ENCODE data around the gene TMOD1. TPM values are rescaled to one million over a fixed set of nuclear protein-coding genes. Genes with fewer than 3 reads are reported as not detected.
A peak's percentile ranks its signal among the peaks of the same experiment; 100 is the strongest.

The TMOD1 gene
- total RNA-seq, 1 donor from 2014 or later, result 0.91 TPM

GRCh38 chr9:97555164-97555563 lies 53.7 kb downstream of the TMOD1 start:
- Mint-ChIP-seq H3K27ac (no peak overlapping the region), H3K9me3 (no peaks in the 10 kb centered on the region), H3K36me3 (ENCODE audit: low read depth) (no peaks in the 10 kb centered on the region), H3K27me3 (peaks cover 31% of the 10 kb centered on the region), H3K4me1 (peaks cover 10% of the 10 kb centered on the region), H3K4me3 (no peak overlapping the region)
- DNase-seq, result no peak
- intact Hi-C loops (cut with micrococcal nuclease), result no loop called here

GRCh38 chr9:97556036-97556720 lies 54.7 kb downstream of the TMOD1 start:
- H3K9me3 Mint-ChIP-seq, result no peaks in the 10 kb centered on the region
- H3K36me3 Mint-ChIP-seq (ENCODE audit: low read depth), result no peaks in the 10 kb centered on the region
- H3K4me1 Mint-ChIP-seq, result peaks cover 10% of the 10 kb centered on the region
- H3K27me3 Mint-ChIP-seq, result peaks cover 30% of the 10 kb centered on the region
- intact Hi-C loops (cut with micrococcal nuclease), result no loop called here
- H3K4me3 Mint-ChIP-seq, result no peak overlapping the region
- H3K27ac Mint-ChIP-seq, result no peak overlapping the region
- no peak for DNase-seq

- H3K27me3 Mint-ChIP-seq, result peaks cover 31% of the 10 kb centered on the region
- intact Hi-C loops (cut with micrococcal nuclease), result no loop called here
Observed at GRCh38 chr9:97556721-97557605, 55.5 kb downstream of the TMOD1 start.

GRCh38 chr9:97557606-97558095 lies 56.2 kb downstream of the TMOD1 start:
- peaks cover 29% of the 10 kb centered on the region for H3K27me3 Mint-ChIP-seq
- no peaks in the 10 kb centered on the region for H3K36me3 Mint-ChIP-seq (ENCODE audit: low read depth)
- no peak for DNase-seq
- peaks cover 10% of the 10 kb centered on the region for H3K4me1 Mint-ChIP-seq
- no peaks in the 10 kb centered on the region for H3K9me3 Mint-ChIP-seq
- H3K4me3 Mint-ChIP-seq, result no peak overlapping the region
- intact Hi-C loops (cut with micrococcal nuclease), result no loop called here
- no peak overlapping the region for H3K27ac Mint-ChIP-seq

More at GRCh38 chr9:97556721-97557605, 55.5 kb downstream of the TMOD1 start:
- DNase-seq, result no peak
- Mint-ChIP-seq H3K4me1 (peaks cover 10% of the 10 kb centered on the region), H3K36me3 (ENCODE audit: low read depth) (no peaks in the 10 kb centered on the region), H3K4me3 (no peak overlapping the region), H3K9me3 (no peaks in the 10 kb centered on the region), H3K27ac (no peak overlapping the region)

GRCh38 chr9:97558701-97559101 lies 57.2 kb downstream of the TMOD1 start:
- H3K4me3 Mint-ChIP-seq, result peak overlapping the region; percentile 52
- H3K4me1 Mint-ChIP-seq, result peaks cover 10% of the 10 kb centered on the region
- intact Hi-C loops (cut with micrococcal nuclease), result no loop called here
- peaks cover 26% of the 10 kb centered on the region for H3K27me3 Mint-ChIP-seq
- H3K27ac Mint-ChIP-seq, result peak overlapping the region; percentile 38
- no peaks in the 10 kb centered on the region for H3K9me3 Mint-ChIP-seq
- DNase-seq, result no peak
- no peaks in the 10 kb centered on the region for H3K36me3 Mint-ChIP-seq (ENCODE audit: low read depth)

- DNase-seq, result peak; percentile 62
- Mint-ChIP-seq H3K27ac (peak overlapping the region; percentile 38), H3K4me3 (peak overlapping the region; percentile 52), H3K27me3 (peaks cover 25% of the 10 kb centered on the region), H3K9me3 (no peaks in the 10 kb centered on the region), H3K36me3 (ENCODE audit: low read depth) (no peaks in the 10 kb centered on the region), H3K4me1 (peaks cover 10% of the 10 kb centered on the region)
- intact Hi-C loops (cut with micrococcal nuclease), result no loop called here
Observed at GRCh38 chr9:97559111-97559514, 57.6 kb downstream of the TMOD1 start.

- no peak overlapping the region for H3K27ac Mint-ChIP-seq
- H3K9me3 Mint-ChIP-seq, result no peaks in the 10 kb centered on the region
- intact Hi-C loops (cut with micrococcal nuclease), result no loop called here
- H3K4me3 Mint-ChIP-seq, result no peak overlapping the region
- H3K27me3 Mint-ChIP-seq, result peaks cover 22% of the 10 kb centered on the region
- H3K36me3 Mint-ChIP-seq (ENCODE audit: low read depth), result no peaks in the 10 kb centered on the region
- no peak for DNase-seq
- peaks cover 10% of the 10 kb centered on the region for H3K4me1 Mint-ChIP-seq
Observed at GRCh38 chr9:97560154-97560553, 58.7 kb downstream of the TMOD1 start.

- Mint-ChIP-seq H3K27ac (no peak overlapping the region), H3K27me3 (peaks cover 22% of the 10 kb centered on the region), H3K9me3 (no peaks in the 10 kb centered on the region), H3K4me1 (peaks cover 10% of the 10 kb centered on the region), H3K4me3 (no peak overlapping the region), H3K36me3 (ENCODE audit: low read depth) (no peaks in the 10 kb centered on the region)
- no peak for DNase-seq
- intact Hi-C loops (cut with micrococcal nuclease), result no loop called here
Observed at GRCh38 chr9:97560851-97561250, 59.4 kb downstream of the TMOD1 start.

- no peaks in the 10 kb centered on the region for H3K36me3 Mint-ChIP-seq (ENCODE audit: low read depth)
Observed at GRCh38 chr9:97561501-97561900, 60.0 kb downstream of the TMOD1 start.

GRCh38 chr9:97562542-97562941 lies 61.1 kb downstream of the TMOD1 start:
- H3K4me3 Mint-ChIP-seq, result no peak overlapping the region
- DNase-seq, result no peak
- no peak overlapping the region for H3K27ac Mint-ChIP-seq
- H3K4me1 Mint-ChIP-seq, result peaks cover 10% of the 10 kb centered on the region
- intact Hi-C loops (cut with micrococcal nuclease), result no loop called here
- no peaks in the 10 kb centered on the region for H3K36me3 Mint-ChIP-seq (ENCODE audit: low read depth)
- no peaks in the 10 kb centered on the region for H3K9me3 Mint-ChIP-seq
- peaks cover 16% of the 10 kb centered on the region for H3K27me3 Mint-ChIP-seq

More at GRCh38 chr9:97561501-97561900, 60.0 kb downstream of the TMOD1 start:
- peaks cover 18% of the 10 kb centered on the region for H3K27me3 Mint-ChIP-seq
- H3K4me1 Mint-ChIP-seq, result peaks cover 10% of the 10 kb centered on the region
- no peak overlapping the region for H3K27ac Mint-ChIP-seq
- H3K9me3 Mint-ChIP-seq, result no peaks in the 10 kb centered on the region
- intact Hi-C loops (cut with micrococcal nuclease), result no loop called here
- no peak for DNase-seq
- no peak overlapping the region for H3K4me3 Mint-ChIP-seq

GRCh38 chr9:97563458-97564135 lies 62.1 kb downstream of the TMOD1 start:
- Mint-ChIP-seq H3K36me3 (ENCODE audit: low read depth) (no peaks in the 10 kb centered on the region), H3K27ac (no peak overlapping the region), H3K4me1 (peaks cover 10% of the 10 kb centered on the region), H3K9me3 (no peaks in the 10 kb centered on the region), H3K4me3 (no peak overlapping the region), H3K27me3 (peaks cover 14% of the 10 kb centered on the region)
- intact Hi-C loops (cut with micrococcal nuclease), result no loop called here
- DNase-seq, result no peak

- Mint-ChIP-seq H3K9me3 (no peaks in the 10 kb centered on the region), H3K27me3 (peaks cover 18% of the 10 kb centered on the region), H3K4me1 (peaks cover 3% of the 10 kb centered on the region), H3K27ac (no peak overlapping the region), H3K36me3 (ENCODE audit: low read depth) (no peaks in the 10 kb centered on the region), H3K4me3 (no peak overlapping the region)
- intact Hi-C loops (cut with micrococcal nuclease), result no loop called here
- DNase-seq, result no peak
Observed at GRCh38 chr9:97564291-97565175, 63.1 kb downstream of the TMOD1 start.

- Mint-ChIP-seq H3K4me1 (no peaks in the 10 kb centered on the region), H3K4me3 (no peak overlapping the region), H3K27ac (no peak overlapping the region), H3K9me3 (no peaks in the 10 kb centered on the region), H3K27me3 (peaks cover 17% of the 10 kb centered on the region), H3K36me3 (ENCODE audit: low read depth) (no peaks in the 10 kb centered on the region)
- DNase-seq, result no peak
- intact Hi-C loops (cut with micrococcal nuclease), result no loop called here
Observed at GRCh38 chr9:97565262-97565661, 63.8 kb downstream of the TMOD1 start.

All from activated CD4-positive, alpha-beta T cell treated with anti-CD3 and anti-CD28 coated beads, Interleukin-2, amount 10 ng/mL, durations not matched to agents 24 days and 14 days (primary cell).